ENCODE results near the gene DNTTIP2. TPM values are rescaled to one million over a fixed set of nuclear protein-coding genes. Genes with fewer than 3 reads are reported as not detected.
"Not testable (repeated sequence)": the region's sequence is repeated elsewhere in the genome, so short reads cannot be mapped to it uniquely, and the experiment has no call there.

DNTTIP2 gene
- total and polyA plus RNA-seq, 2 donors (not counting 3 experiments of a cell fraction or from before 2014, with no cell fraction given): 8.0 to 53.7 TPM

GRCh38 chr1:93917302-93917701, 38.3 kb upstream of the DNTTIP2 start:
- Histone ChIP-seq H3K27me3 (ENCODE audit: control insufficient read depth in 2 of 2, insufficient read depth in 2 of 2, low read length in 2 of 2) (peaks cover 0 to 2% of the 10 kb centered on the region in 2 experiments), H3K4me1 (ENCODE audit: control insufficient read depth, extremely low read depth, insufficient read depth, low read length) (no peaks in the 10 kb centered on the region), H3K4me2 (ENCODE audit: insufficient read depth, low read length) (no peak overlapping the region), H2AFZ (ENCODE audit: low read depth, low read length) (no peak overlapping the region), H3K27ac (ENCODE audit: insufficient read depth, low read depth, low read length) (no peak overlapping the region), H4K20me1 (replicated peaks; ENCODE audit: control insufficient read depth, extremely low read depth, insufficient read depth, low read length) (no peaks in the 10 kb centered on the region), H3K9ac (replicated peaks; ENCODE audit: extremely low read depth, insufficient read depth, low read length) (no peak overlapping the region), H3K4me3 (replicated peaks in 1 of 3; ENCODE audit: insufficient read depth in 1 of 3, low read depth in 1 of 3, low read length in 3 of 3) (no peak overlapping the region), H3K79me2 (ENCODE audit: control insufficient read depth, insufficient read depth, low read length) (no peaks in the 10 kb centered on the region), H3K9me1 (replicated peaks; ENCODE audit: control insufficient read depth, extremely low read depth, insufficient read depth, low read length) (no peaks in the 10 kb centered on the region), H3K36me3 (ENCODE audit: control insufficient read depth in 2 of 2, extremely low read depth in 1 of 2, insufficient read depth in 2 of 2, low read length in 2 of 2) (no peaks in the 10 kb centered on the region), H3K9me3 (replicated peaks; ENCODE audit: control insufficient read depth, insufficient read depth, low read length) (no peaks in the 10 kb centered on the region)
- dilution Hi-C loops (cut with MboI; ENCODE audit: extremely low pct_ligation_motif_present, low sequenced_read_pairs): no loop called here
- ChIA-PET CTCF (no interaction called here), POLR2A (no interaction called here)
- TF ChIP-seq FOS (IDR thresholded peaks at IDR 0.05; ENCODE audit: borderline replicate concordance, insufficient read depth, low read length) (no peak), POLR2AphosphoS5 (IDR thresholded peaks at IDR 0.05; ENCODE audit: insufficient read depth, low read depth, low read length) (no peak), MAX (IDR thresholded peaks at IDR 0.05; ENCODE audit: insufficient read depth, insufficient read length) (no peak), MYC (IDR thresholded peaks at IDR 0.05; ENCODE audit: low read depth, low read length) (no peak), CTCF (IDR thresholded peaks at IDR 0.05; ENCODE audit: extremely low read depth in 1 of 2, insufficient read depth in 1 of 2, low read depth in 1 of 2, low read length in 2 of 2) (no peak), GATA2 (IDR thresholded peaks at IDR 0.05; ENCODE audit: insufficient read depth, insufficient read length, low read depth, low read length) (no peak), POLR2A (IDR thresholded peaks at IDR 0.05; ENCODE audit: low read depth, low read length) (no peak), EZH2 (IDR thresholded peaks at IDR 0.05; ENCODE audit: borderline replicate concordance, low read depth, low read length, severe bottlenecking) (no peak), JUN (IDR thresholded peaks at IDR 0.05; ENCODE audit: borderline replicate concordance, insufficient read depth, insufficient read length, low read depth) (no peak)
- FAIRE-seq (no peak), DNase-seq (ENCODE audit: low read depth, low spot score) (no peak)
- no TSS peak for BruUV-seq (replicated peaks)
- intact Hi-C loops (cut with micrococcal nuclease): no loop called here

GRCh38 chr1:93910880-93911279, 31.9 kb upstream of the DNTTIP2 start:
- CTCF ChIA-PET: interaction anchor here (0.8 to 2.2 kb wide), 5 partner anchors 53 to 425 kb away, joined by 3 to 24 read pairs (median 4); no protein-coding TSS in a partner anchor
- FAIRE-seq; H3K9me1 ChIP-seq (replicated peaks; ENCODE audit: control insufficient read depth, extremely low read depth, insufficient read depth, low read length); POLR2A ChIA-PET; BruUV-seq (replicated peaks); H3K4me2 ChIP-seq (ENCODE audit: insufficient read depth, low read length); H3K27ac ChIP-seq (ENCODE audit: insufficient read depth, low read depth, low read length); dilution Hi-C loops (cut with MboI; ENCODE audit: extremely low pct_ligation_motif_present, low sequenced_read_pairs); DNase-seq (ENCODE audit: low read depth, low spot score); intact Hi-C loops (cut with micrococcal nuclease); H3K9me3 ChIP-seq (replicated peaks; ENCODE audit: control insufficient read depth, insufficient read depth, low read length); H3K27me3 ChIP-seq (ENCODE audit: control insufficient read depth in 2 of 2, insufficient read depth in 2 of 2, low read length in 2 of 2); H3K9ac ChIP-seq (replicated peaks; ENCODE audit: extremely low read depth, insufficient read depth, low read length); H2AFZ ChIP-seq (ENCODE audit: low read depth, low read length); H3K4me3 ChIP-seq (replicated peaks in 1 of 3; ENCODE audit: insufficient read depth in 1 of 3, low read depth in 1 of 3, low read length in 3 of 3); H4K20me1 ChIP-seq (replicated peaks; ENCODE audit: control insufficient read depth, extremely low read depth, insufficient read depth, low read length); H3K36me3 ChIP-seq (ENCODE audit: control insufficient read depth in 2 of 2, extremely low read depth in 1 of 2, insufficient read depth in 2 of 2, low read length in 2 of 2): not testable (repeated sequence)
- Histone ChIP-seq H3K4me1 (ENCODE audit: control insufficient read depth, extremely low read depth, insufficient read depth, low read length) (peaks cover 24% of the 10 kb centered on the region), H3K79me2 (ENCODE audit: control insufficient read depth, insufficient read depth, low read length) (peaks cover 30% of the 10 kb centered on the region)
